Stimulated activated CD8-positive, alpha-beta memory T cell treated with anti-CD3 and anti-CD28 coated beads, Interleukin-2, amount 100 ng/mL, for 48 hours (primary cell): ENCODE measurements around the gene MALAT1.
A peak's percentile ranks its signal among the peaks of the same experiment; 100 is the strongest.
"Not testable (repeated sequence)": the region's sequence is repeated elsewhere in the genome, so short reads cannot be mapped to it uniquely, and the experiment has no call there.

Experiments
- DNase-seq, 2 donors: peaks; one replicate each; pipeline ENCODE4 v3.0.0-alpha.2; 2020; ENCODE audit warnings: low read depth in 2 of 2

Gene MALAT1

DNA sequence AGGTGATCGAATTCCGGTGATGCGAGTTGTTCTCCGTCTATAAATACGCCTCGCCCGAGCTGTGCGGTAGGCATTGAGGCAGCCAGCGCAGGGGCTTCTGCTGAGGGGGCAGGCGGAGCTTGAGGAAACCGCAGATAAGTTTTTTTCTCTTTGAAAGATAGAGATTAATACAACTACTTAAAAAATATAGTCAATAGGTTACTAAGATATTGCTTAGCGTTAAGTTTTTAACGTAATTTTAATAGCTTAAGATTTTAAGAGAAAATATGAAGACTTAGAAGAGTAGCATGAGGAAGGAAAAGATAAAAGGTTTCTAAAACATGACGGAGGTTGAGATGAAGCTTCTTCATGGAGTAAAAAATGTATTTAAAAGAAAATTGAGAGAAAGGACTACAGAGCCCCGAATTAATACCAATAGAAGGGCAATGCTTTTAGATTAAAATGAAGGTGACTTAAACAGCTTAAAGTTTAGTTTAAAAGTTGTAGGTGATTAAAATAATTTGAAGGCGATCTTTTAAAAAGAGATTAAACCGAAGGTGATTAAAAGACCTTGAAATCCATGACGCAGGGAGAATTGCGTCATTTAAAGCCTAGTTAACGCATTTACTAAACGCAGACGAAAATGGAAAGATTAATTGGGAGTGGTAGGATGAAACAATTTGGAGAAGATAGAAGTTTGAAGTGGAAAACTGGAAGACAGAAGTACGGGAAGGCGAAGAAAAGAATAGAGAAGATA lies at the start of gene MALAT1:
TSS of gene MALAT1 (plus strand) at position 69 of the 736 bp plus-strand sequence.
- peak; percentile 82 to 85 for DNase-seq

DNA sequence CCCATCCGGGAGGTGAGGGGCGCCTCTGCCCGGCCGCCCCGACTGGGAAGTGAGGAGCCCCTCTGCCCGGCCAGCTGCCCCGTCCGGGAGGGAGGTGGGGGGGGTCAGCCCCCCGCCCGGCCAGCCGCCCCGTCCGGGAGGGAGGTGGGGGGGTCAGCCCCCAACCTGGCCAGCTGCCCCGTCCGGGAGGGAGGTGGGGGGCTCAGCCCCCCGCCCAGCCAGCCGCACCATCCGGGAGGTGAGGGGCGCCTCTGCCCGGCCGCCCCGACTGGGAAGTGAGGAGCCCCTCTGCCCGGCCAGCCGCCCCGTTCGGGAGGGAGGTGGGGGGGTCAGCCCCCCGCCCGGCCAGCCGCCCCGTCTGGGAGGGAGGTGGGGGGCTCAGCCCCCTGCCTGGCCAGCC lies 47.5 kb upstream of the MALAT1 start:
- DNase-seq: not testable (repeated sequence)

DNA sequence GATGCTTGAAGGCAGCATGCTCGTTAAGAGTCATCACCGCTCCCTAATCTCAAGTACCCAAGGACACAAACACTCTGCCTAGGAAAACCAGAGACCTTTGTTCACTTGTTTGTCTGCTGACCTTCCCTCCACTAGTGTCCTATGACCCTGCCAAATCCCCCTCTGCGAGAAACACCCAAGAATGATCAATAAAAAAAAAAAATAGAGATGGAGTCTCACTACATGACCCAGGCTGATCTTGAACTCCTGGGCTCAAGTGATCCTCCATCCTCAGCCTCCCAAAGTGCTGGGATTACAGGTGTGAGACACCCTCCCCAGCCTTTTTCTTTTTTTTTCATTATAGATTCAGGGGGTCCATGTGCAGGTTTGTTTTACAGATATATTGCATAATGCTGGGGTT lies 46.6 kb upstream of the MALAT1 start:
- not testable (repeated sequence) for DNase-seq

DNA sequence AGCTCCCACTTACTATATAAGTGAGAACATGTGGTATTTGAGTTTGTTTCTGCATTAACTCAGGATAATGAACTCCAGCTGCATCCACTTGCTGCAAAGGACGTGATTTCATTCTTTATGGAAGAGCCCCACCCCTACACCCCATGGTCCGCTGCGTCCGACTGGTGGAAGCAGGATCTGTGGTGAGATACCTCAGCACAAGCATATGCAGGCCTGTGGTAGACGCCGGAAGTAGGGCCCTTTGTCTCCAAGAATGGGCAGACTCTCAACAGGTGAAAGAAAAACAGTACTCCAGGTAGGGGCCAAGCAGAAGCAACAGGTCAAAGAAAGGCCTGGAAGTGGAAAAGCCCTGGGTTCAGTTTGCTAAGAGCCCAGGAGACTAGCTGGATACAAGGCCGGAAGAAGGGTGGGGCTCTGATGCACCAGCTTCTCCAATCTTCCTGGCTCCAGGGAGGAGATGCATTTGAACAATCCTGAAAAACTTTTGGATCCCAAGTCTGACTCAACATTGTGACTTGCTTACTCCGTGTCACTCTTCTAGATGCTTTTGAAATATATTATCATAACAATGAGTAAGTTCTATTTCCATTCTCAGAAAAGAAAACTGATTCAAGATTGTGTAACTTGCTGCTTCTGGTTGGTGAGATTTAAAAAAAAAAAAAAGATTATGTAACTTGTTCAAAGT lies 45.9 kb upstream of the MALAT1 start:
- no peak for DNase-seq

DNA sequence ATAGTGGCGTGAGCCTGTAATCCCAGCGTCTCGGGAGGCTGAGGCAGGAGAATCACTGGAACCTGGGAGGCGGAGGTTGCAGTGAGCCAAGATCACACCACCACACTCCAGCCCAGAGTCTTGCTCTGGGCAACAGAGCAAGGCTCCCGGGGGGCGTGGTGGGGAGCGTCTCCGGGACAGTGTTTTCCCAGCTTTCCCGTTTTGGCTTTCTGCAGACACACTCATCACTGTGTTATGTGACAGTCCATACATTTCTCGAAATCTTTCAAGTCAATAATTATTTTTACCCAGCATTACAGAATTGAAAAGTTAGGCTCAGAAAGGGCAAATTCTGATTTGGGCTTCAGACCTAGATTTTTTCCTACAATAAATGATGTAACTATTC lies 44.5 kb upstream of the MALAT1 start:
- DNase-seq: no peak

DNA sequence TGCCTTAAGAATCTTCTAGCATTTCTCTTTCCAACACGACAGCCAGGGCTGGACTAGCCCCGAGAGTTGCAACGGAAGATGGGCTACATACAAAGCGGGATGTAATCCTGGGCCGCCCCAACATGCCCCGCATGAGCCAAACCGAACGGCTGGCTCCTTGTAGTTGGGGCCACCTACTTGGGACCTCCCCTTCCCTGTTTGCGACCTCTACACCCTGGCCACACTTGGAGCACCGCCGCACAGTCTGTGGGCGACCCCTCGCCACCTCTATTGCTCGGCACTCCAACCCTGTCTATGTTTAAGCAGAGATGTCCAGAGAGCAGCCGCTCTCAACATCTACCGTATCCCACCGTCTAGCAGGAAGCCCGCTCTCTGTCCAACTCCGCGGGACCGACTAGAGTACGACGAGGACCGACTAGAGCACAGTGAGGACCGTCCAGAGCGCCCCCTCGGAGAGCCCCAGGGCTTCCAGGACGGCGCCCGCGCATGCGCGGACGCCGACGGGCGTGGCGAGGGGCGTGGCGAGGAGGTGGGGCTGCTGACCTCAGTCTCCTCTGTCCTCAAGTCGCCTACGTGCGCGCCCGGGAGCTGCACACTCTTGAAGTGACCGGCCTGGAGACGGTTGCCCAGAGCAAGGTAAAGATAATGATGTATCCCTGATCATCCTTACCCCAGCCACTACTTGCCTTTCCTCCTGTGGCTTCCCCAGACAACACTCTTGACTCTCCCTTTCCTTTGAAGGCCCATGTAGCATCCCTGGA lies 44.0 kb upstream of the MALAT1 start:
- DNase-seq: peak; percentile 75 to 88

DNA sequence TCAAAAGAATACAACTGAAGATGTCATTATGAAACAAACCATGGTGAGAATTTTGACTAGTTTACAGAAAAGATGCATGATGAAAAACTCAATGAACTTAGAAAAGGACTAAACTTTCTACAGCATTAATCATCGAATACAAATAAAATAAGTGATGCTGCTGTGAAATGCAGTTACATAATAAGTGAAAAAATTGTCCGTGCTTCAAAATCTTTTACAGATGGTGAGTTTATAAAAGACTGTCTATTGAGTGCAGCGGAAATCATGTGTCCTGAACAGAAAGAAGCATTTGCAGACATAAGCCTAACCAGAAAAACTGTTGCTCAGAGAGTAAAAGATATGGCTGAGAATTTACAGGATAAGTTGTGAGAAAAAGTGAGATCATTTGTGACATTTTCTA lies 42.4 kb upstream of the MALAT1 start:
- no peak for DNase-seq

DNA sequence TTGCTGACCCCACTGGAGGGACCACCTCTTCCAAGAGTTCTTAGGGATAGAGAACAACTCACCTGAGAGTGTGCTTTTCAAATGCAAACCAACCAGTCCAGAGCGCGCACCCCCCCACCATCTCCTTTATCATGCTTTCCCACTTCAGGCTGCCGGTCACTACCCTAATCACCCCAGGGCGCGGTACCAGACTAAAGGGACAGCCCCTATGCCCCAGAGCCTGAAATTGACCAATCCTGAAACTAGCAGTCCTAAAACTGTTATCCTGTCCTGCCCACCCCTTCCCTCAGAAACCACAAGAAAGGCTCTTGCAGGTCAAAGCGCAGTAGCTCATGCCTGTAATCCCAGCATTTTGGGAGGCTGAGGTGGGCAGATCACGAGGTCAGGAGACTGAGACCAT lies 39.3 kb upstream of the MALAT1 start:
- DNase-seq: no peak

DNA sequence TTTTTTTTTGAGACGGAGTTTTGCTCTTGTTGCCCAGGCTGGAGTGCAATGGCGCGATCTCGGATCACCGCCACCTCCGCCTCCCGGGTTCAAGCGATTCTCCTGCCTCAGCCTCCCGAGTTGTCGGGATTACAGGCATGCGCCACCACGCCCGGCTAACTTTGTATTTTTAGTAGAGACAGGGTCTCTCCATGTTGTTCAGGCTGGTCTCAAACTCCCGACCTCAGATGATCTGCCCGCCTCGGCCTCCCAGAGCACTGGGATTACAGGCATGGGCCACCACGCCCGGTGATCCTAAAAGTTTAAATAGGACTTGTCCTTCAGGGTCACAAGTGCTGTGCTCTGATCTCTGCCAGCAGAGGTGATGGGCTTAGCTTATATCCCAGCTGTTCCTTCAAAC lies 33.4 kb upstream of the MALAT1 start:
- not testable (repeated sequence) for DNase-seq

DNA sequence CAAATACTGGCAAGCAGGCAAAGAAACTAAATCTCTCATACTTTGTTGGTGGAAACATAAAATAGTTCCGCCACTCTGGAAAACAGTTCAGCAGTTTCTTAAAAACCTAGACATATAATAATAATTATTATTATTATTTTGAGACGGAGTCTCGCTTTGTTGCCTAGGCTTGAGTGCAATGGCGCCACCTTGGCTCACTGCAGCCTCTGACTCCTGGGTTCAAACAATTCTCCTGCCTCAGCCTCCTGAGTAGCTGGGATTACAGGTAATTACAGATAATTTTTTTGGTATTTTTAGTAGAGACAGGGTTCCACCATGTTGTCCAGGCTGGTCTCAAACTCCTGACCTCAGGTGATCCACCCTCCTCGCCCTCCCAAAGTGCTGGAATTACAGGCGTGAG lies 31.5 kb upstream of the MALAT1 start:
- not testable (repeated sequence) for DNase-seq

DNA sequence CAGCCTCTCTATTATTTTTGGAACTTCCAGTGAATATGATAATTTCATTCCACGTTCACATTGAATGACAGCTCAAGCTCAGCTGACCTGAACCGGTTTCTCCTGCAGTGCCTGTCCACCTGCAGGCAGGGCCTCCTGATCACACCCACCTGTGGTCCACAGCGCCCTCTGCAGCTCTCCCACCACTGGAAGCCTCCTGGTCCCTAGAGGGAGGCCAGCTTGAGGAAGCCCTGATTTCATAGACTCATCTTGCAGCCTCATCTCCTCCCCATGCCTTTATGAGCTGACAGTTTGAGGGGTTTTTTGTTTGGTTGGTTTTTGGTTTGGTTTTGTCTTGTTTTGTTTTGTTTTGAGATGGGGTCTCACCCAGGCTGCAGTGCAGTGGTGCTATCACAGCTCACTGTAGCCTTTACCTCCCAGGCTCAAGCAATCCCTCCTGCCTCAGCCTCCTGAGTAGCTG lies 29.9 kb upstream of the MALAT1 start:
- DNase-seq: peak; percentile 37 to 41

DNA sequence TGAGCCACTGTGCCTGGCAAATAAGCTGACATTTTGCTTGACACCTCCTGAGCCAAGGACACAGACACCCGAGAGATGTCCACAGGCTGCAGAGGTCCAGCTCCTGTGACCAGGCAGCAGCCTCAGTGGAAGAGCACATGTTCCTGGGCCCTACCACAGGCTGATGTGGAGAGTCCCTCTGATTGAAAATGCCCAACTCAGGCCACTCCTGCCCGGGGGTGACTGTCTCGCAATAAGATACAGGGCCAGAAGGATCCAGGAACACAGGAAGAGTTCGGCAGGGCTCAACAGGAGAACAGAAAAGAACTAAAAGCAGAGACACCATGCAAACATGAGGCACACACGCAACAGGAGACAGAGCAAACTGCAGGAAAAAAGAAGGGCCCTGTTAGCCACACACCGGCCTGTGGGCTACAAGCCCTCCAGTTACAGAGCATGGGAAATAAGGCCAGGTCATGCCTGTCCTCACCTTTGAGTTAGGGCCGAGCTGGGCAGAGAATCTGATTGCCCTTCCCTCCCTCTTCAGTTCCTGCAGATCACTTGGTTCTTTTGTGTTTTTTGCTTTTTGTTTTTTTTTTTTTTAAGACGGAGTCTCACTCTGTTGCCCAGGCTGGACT lies 28.3 kb upstream of the MALAT1 start:
- no peak for DNase-seq

DNA sequence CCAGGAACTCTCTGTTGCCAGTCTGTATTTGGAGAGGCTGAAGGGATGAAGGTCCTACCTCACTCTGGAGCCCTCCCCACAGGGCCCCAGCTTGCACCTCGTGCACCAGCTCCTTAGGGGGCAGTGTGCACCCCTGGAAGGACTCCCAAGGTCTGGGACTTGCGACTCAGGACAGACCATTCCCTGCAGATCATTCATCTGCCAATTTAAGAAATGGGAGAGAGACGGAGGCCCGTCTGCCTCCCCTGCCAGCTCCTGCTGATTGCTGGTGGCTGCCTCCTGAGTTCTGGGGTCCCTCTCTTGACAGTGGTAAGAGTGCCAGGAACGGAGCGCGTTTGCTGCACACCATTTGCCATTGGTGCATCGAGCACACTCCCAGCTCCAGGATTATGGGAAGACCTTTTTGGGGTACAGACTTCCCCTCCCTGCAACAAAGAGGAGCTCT lies 27.4 kb upstream of the MALAT1 start:
- no peak for DNase-seq

DNA sequence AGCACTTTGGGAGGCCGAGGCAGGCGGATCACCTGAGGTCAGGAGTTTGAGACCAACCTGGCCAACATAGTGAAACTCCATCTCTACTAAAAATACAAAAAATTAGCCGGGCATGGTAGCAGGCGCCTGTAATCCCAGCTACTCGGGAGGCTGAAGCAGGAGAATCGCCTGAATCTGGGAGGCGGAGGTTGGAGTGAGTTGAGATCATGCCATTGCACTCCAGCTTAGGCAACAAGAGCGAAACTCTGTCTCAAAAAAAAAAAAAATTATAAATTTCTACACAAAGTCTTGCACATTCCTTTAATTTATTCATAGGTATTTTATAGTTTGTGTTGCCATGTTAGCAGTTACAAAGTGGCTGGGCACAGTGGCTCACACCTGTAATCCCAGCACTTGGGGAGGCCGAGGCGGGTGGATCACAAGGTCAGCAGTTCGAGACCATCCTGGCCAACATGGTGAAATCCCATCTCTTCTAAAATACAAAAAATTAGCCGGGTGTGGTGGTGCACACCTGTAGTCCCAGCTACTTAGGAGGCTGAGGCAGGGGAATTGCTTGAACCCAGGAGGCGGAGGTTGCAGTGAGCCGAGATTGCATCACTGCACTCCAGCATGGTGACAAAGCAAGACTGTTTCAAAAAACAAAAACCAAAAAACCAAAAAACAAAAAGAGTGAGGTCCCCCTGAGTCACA lies 26.1 kb upstream of the MALAT1 start:
- not testable (repeated sequence) for DNase-seq

DNA sequence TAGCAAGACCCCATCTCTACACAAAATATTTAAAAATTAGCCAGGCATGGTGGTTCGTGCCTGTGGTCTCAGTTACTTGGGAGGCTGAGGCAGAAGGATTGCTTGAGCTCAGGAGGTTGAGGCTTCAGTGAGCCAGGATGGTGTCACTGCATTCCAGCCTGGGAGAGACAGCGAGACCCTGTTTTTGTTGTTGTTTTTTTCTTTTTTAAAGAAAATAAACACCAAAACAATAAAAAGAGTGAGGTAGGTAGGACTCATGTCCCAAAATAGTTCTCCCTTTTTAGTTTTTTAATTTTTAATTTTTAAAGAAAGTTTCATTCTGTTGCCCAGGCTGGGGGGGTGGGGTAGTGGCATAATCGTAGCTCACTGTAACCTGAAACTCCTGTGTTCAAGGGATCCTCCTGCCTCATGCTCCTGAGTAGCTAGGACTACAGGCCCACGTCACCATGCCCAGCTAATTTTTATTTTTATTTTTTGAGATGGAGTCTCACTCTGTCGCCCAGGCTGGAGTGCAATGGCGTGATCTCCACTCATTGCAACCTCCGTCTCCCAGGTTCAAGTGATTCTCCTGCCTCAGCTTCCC lies 25.5 kb upstream of the MALAT1 start:
- DNase-seq: no peak

DNA sequence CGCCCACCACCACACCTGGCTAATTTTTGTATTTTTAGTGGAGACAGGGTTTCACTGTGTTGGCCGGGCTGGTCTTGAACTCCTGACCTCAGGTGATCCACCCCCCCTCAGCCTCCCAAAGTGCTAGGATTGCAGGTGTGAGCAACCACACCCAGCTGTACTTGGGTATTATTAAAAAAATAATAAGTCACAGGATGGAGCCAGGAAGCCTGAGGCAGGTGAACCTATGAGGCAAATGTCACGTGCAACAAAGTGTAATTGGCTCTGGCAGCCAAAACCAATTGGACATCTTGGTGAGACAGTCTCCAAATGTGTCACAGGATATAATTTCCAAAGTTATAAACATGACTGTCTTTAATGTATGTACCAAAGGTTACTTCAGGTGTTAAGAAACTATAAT lies 24.0 kb upstream of the MALAT1 start:
- DNase-seq: no peak

DNA sequence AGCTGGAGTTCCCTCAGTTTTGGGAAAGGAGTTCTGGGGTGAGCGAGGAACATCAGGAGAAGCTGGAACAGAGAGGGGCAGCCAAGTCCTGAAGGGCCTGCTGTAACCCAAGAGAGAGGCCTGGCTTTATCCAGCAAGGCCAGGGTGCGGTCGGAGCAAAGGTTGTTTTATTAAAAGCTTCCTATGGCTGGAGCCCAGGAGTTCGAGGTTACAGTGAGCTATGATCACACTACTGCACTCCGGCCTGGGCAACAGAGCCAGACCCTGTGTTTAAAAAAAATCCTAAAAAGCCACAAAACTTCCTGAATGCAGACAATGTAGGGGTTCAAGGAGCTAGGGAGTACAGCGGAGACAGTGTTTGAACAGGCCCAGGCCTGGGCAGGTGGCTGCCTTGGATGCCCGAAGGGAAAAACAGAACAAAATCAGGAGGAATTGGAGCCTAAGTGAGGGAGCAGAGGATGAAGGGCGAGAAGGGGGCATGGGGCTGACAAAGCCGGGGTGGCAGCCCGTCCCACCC lies 22.2 kb upstream of the MALAT1 start:
- no peak for DNase-seq

DNA sequence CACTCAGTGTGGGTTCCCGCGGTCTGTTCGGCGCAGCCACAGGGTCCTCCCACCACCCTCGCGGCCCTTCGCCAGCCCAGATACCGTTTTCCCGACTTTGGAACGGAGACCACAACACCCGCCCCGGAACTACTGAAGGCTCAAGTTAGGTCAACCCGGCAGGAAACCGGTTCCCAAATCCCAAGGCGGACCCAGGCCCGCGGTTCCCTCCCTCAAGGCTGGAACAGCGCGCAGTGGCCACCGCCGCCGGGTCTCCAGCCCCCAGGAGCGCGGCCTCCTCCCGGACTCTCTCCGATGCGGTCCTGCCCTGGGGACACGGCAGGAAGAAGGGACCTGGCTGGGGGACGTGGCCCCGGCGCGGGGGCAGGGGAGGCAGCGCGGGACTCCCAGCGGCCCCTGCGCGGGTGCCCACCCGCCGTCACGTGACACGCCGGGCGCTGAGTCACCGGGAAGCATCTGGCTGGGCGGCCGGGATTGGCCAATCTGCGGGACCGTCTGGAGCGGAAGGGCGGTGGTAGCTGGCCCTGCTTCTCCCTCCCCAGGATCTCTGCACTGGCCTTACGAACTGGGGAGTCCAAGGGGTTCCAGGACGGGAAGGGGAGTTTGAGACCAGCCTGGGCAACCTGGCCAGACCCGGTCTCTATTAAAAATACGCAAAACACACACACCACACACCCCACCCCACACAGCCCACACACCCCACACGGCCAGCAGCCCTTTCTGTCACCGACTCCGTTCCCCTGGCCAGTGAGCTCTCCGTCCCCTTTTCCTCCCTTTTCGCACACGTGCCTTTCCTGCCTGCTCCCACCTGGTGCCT lies 21.5 kb upstream of the MALAT1 start:
- DNase-seq: peak; percentile 92 to 97

DNA sequence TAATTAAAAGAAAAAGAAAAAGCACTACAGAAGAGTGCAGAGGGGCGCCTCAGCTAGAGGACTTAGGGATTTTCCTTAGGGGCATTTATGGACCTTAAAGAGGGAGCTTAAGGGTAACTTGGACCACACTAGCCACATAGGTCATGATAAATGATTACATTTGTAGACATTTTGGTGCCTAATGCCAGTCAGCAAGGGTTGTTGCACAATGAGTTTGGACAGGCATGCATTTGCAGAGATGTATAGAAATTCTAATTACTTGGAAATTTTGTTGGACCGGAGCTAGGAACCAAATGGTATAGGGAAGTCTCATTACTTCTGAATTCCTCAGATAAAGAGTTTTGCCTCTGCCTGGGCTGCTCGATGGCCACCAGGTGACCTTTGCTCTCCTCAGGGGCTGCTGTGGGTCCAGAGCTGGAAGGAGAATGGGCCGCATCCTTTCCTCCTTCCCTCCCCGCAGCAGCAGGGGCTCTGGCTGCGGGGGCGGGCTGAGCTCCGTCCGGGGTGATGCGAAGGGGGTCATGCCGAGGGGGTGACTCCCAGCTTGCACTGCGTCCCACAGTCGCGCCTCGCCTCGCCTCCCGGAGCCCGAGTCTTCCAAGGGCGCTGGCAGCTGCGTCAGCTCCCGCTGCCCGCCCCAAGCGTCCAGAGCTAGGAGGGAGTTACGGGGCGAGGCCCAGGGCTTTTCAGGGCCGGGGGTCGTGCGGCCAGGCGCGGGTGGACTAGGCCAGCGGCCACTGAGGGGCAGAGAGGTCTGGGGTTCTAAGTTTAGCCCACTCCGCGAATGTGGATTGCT lies 20.3 kb upstream of the MALAT1 start:
- DNase-seq: no peak
